Measurements from ENCODE around the gene SMAD3. TPM values are rescaled to one million over a fixed set of nuclear protein-coding genes. Genes with fewer than 3 reads are reported as not detected.

The SMAD3 gene
- total RNA-seq, 2 experiments from 2014 or later, result 35.1 to 39.2 TPM

DNA sequence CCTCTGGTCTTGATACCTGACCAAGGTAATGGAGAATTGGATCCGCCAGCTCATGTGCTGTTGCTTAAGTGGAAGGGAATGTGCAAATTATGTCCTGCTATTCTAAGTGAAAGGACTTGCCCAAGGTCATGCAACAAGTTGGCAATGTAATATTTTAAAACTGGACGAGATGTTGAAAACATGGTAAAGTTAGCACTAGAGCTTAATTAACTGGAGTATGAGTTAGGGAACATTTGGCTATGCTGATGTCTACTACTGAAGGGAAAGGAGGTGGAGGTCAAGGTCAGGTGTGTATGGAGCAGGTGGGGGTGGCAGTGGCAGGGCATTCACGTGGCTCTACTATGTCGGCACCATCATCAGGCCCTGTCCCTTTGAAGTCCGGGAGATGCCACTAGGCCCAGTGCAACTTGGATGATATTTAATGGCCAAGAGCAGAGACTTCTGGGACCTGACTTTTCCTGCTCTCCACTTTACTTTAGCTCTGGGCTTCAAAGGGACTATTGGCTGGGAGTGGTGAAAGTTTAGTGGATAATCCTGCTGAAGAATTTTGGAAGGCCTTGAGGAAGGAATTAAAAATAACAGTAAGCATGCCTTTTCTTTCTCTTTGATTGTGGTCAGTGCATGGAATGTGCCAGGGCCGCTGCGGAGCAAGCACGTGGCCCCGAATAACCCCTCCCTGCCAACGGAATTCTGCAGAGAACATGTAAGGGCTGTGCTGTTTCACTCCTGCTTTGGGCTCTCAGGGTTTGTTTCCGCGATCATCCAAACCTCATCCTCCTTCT lies 14.9 kb downstream of the SMAD3 start:
- Mint-ChIP-seq H3K36me3 (ENCODE audit: low read depth) (peaks cover 13% of the 10 kb centered on the region), H3K27me3 (ENCODE audit: low read depth) (no peaks in the 10 kb centered on the region), H3K4me3 (no peak overlapping the region), H3K4me1 (ENCODE audit: low read depth) (peaks cover 79% of the 10 kb centered on the region), H3K9me3 (peaks cover 3% of the 10 kb centered on the region), H3K27ac (no peak overlapping the region)
- intact Hi-C loops (cut with micrococcal nuclease), result loop anchor here (5.0 kb wide), 1 partner anchor 227 kb away; no protein-coding TSS in a partner anchor
- DNase-seq, result no peak
- CTCF ChIA-PET, result interaction anchor here (0.9 to 2.8 kb wide), 6 partner anchors 9 to 68 kb away, joined by 3 to 13 read pairs (median 8); no protein-coding TSS in a partner anchor

DNA sequence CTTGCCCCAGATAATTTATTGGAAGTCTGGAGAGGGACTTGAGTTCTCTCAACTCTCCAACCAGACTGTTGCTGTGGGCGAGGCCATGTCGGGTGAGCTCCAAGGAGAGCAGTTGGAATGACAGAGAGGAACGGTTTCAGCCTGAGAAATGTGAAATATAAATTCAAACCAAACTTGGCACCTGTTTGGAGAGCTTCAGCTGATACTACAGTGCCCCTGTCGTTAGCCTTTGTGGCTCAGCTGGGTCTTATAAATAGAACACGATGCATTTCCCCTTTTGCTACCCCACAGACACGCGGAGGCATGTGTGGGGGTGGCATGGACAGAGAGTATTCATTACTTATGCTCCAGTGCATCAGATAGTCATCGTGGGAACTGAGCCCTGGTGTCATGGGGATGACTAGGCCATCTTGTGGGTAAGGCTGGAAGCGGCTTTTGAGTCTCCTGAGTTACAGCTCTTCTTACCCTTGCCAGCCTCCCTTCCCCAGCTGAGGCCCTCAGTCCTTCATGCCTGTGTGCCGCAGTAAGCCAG lies 15.6 kb downstream of the SMAD3 start:
- H3K4me3 Mint-ChIP-seq, result no peak overlapping the region
- DNase-seq, result peak; percentile 83
- H3K9me3 Mint-ChIP-seq, result peaks cover 3% of the 10 kb centered on the region
- intact Hi-C loops (cut with micrococcal nuclease), result loop anchor here (1.0 to 5.0 kb wide), 2 partner anchors 133 to 226 kb away; no protein-coding TSS in a partner anchor
- peak overlapping the region; percentile 76 for H3K27ac Mint-ChIP-seq
- H3K4me1 Mint-ChIP-seq (ENCODE audit: low read depth), result peaks cover 80% of the 10 kb centered on the region
- peaks cover 10% of the 10 kb centered on the region for H3K36me3 Mint-ChIP-seq (ENCODE audit: low read depth)
- CTCF ChIA-PET, result interaction anchor here (0.7 to 2.8 kb wide), 7 partner anchors 10 to 68 kb away, joined by 3 to 13 read pairs (median 8); no protein-coding TSS in a partner anchor
- no peaks in the 10 kb centered on the region for H3K27me3 Mint-ChIP-seq (ENCODE audit: low read depth)

DNA sequence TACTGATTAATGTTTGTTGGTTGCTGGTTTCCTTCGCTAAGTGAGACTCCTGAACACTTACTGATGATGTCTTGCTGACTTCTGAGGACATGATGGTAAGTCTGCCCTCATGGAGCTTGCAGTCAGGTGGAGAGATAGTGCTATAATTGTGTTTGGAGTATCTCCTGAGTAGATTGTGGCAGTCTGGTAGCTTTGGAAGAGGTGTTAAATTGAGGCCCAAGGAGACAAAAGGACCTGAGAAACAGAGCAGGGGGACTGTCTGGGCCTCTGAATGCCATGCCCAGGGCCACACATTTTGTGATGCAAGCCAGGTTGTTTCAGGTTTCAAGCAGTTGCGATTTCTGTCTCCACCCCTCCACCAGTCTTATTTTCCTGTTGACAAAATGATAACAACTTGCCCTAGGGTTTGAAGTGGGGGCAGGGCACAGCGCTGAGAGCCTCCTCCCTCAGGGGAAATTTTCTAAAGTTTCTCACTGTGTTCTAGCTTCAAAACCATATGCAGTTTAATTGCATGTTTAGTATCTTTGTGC lies 16.7 kb downstream of the SMAD3 start:
- Mint-ChIP-seq H3K27ac (peak overlapping the region; percentile 76), H3K27me3 (ENCODE audit: low read depth) (no peaks in the 10 kb centered on the region), H3K9me3 (peaks cover 3% of the 10 kb centered on the region), H3K36me3 (ENCODE audit: low read depth) (peaks cover 15% of the 10 kb centered on the region), H3K4me3 (no peak overlapping the region), H3K4me1 (ENCODE audit: low read depth) (peaks cover 81% of the 10 kb centered on the region)
- intact Hi-C loops (cut with micrococcal nuclease), result loop anchor here (1.0 to 5.0 kb wide), 2 partner anchors 14 to 225 kb away; no protein-coding TSS in a partner anchor
- CTCF ChIA-PET, result interaction anchor here (1.0 to 2.8 kb wide), 7 partner anchors 11 to 65 kb away, joined by 3 to 13 read pairs (median 8); no protein-coding TSS in a partner anchor
- DNase-seq, result peak; percentile 83

DNA sequence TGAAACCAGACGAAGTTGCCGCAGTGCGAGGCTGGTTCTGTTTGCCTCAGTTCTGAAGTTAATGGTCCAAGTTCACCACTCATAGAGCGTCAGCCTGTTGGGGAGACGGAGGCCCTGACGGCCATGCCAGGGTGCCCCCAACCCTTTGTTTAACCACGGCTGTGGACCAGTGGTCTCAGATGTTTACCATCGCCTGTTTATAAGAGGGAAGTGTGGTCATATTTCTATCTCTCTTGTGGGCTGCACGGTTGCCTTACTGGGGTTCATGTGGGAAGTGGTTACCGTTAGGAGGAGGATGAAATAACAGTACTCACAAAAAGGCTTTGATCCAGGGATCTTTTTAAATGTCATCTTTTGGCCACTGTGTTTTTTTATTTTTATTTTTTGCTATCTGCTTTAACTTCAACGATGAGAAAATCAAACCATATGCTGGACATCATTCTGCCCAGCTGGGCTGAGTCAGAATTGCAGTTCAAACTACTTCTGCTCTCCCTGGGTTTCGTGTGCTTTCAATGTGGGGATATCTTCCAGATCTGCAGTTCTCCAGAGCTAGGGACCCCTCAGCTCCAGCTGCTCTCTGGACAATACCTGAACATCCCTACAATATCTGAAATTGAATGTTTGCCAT lies 17.8 kb downstream of the SMAD3 start:
- intact Hi-C loops (cut with micrococcal nuclease), result loop anchor here (5.0 kb wide), 1 partner anchor 224 kb away; no protein-coding TSS in a partner anchor
- DNase-seq, result no peak

DNA sequence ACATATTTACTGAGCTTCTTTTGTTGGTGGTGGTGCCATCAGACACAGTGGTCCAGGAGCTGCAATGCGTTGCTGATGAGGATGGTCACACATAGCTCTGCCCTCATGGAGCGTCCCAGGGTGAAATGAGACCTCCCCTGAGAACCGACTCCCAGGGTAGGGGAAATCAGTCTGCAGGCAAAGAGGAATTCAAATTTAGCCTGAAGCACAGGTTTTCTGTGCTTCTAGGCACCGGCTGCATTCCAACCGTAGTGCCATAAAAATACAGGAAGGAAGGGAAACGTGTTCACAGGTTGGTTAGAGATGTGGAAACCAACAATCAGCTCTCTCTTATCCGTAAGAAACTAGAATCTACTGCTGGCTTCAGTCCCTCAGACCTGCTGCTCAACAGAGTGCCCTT lies 19.2 kb downstream of the SMAD3 start:
- Mint-ChIP-seq H3K9me3 (peaks cover 3% of the 10 kb centered on the region), H3K4me3 (peak overlapping the region; percentile 17), H3K27ac (peak overlapping the region; percentile 78), H3K36me3 (ENCODE audit: low read depth) (peaks cover 15% of the 10 kb centered on the region), H3K27me3 (ENCODE audit: low read depth) (no peaks in the 10 kb centered on the region), H3K4me1 (ENCODE audit: low read depth) (peaks cover 93% of the 10 kb centered on the region)
- intact Hi-C loops (cut with micrococcal nuclease), result loop anchor here (2.0 to 5.0 kb wide), 2 partner anchors 52 to 223 kb away; no protein-coding TSS in a partner anchor
- DNase-seq, result no peak
- CTCF ChIA-PET, result interaction anchor here (1.1 to 5.0 kb wide), 6 partner anchors 14 to 50 kb away, joined by 3 to 21 read pairs (median 4); partner anchors contain the start of gene SMAD3

More for the DNA sequence above, 17.8 kb downstream of the SMAD3 start:
- H3K4me3 Mint-ChIP-seq, result peak overlapping the region; percentile 25
- peaks cover 15% of the 10 kb centered on the region for H3K36me3 Mint-ChIP-seq (ENCODE audit: low read depth)
- CTCF ChIA-PET, result interaction anchor here (1.0 to 5.0 kb wide), 4 partner anchors 13 to 20 kb away, joined by 3 to 21 read pairs (median 8); partner anchors contain the start of gene SMAD3
- H3K27me3 Mint-ChIP-seq (ENCODE audit: low read depth), result no peaks in the 10 kb centered on the region
- H3K9me3 Mint-ChIP-seq, result peaks cover 3% of the 10 kb centered on the region
- peaks cover 84% of the 10 kb centered on the region for H3K4me1 Mint-ChIP-seq (ENCODE audit: low read depth)
- peak overlapping the region; percentile 75 for H3K27ac Mint-ChIP-seq

DNA sequence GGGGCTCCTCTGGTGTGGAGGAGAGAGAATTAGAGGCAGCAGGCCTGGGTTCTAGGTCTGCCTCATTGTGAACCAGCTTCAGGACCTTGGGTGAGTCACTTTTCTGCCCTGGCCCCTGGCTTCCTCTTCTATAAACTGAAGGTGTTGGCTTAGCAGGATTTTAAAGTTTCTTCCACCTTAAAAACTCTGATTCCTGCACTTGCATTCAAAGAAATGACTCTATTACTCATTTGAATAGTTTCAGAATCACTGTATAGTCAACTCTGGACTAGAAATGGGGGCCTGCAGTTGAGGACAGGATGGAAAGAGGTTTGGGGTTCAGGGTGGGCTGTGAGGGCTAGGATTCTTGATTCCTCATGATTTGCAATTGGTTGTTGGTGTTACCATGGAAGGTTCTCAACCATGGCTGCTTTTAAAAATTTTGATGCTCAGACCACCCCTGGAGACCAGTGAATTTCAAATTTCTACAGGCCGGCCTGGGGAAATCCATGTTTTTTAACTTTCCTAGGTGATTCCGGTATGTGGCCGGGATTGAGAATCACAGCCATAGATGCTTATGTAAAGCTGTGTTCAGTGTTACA lies 19.9 kb downstream of the SMAD3 start:
- DNase-seq, result peak; percentile 87
- peaks cover 15% of the 10 kb centered on the region for H3K36me3 Mint-ChIP-seq (ENCODE audit: low read depth)
- peaks cover 3% of the 10 kb centered on the region for H3K9me3 Mint-ChIP-seq
- no peaks in the 10 kb centered on the region for H3K27me3 Mint-ChIP-seq (ENCODE audit: low read depth)
- peak overlapping the region; percentile 78 for H3K27ac Mint-ChIP-seq
- intact Hi-C loops (cut with micrococcal nuclease), result loop anchor here (1.0 to 2.0 kb wide), 5 partner anchors 16 to 156 kb away; no protein-coding TSS in a partner anchor
- H3K4me1 Mint-ChIP-seq (ENCODE audit: low read depth), result peaks cover 90% of the 10 kb centered on the region
- peak overlapping the region; percentile 5 for H3K4me3 Mint-ChIP-seq
- CTCF ChIA-PET, result interaction anchor here (0.6 to 5.0 kb wide), 5 partner anchors 12 to 51 kb away, joined by 3 to 21 read pairs (median 4); no protein-coding TSS in a partner anchor

DNA sequence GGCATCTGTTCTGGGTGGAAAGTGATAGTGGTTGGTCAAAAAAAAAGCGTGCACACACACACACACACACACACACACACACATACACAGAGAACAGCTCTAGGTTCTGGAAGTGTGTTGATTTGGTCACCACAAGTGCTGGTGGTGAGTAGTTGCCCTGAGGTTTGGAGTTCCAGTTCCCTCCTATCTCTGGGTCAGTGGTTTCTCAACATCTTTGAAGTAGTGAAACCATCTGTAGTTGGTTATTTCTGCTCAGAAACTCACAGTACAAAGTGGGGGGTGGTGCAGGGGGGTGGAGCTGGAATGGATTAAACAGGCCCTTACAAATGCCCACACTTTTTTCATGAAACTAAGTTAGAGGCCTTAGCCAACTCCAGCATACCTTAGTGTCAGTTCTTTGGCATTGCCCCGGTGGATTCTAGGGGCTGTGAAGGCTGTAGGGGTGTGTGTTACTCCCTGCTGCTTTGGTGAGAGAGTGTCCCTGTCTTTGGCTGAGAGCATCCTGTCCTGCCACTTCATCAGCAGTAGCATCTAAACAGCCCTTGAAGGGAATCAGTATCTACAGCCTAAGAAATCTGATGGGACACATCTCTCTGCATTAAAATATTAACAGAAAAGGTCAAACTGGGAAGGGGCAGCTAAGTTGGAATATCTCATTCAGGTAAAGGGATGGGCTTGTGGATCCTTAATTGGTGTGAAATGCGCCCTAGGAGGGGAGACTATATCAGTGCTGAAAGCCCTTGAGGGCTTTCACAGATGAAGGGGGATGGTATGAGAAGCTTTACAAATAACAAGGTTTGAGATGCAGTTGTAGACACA lies 20.6 kb downstream of the SMAD3 start:
- Mint-ChIP-seq H3K27ac (peak overlapping the region; percentile 78), H3K9me3 (peaks cover 3% of the 10 kb centered on the region), H3K27me3 (ENCODE audit: low read depth) (no peaks in the 10 kb centered on the region), H3K36me3 (ENCODE audit: low read depth) (peaks cover 15% of the 10 kb centered on the region), H3K4me1 (ENCODE audit: low read depth) (peaks cover 88% of the 10 kb centered on the region), H3K4me3 (no peak overlapping the region)
- CTCF ChIA-PET, result interaction anchor here (0.6 to 5.0 kb wide), 6 partner anchors 11 to 157 kb away, joined by 3 to 21 read pairs (median 4); no protein-coding TSS in a partner anchor
- intact Hi-C loops (cut with micrococcal nuclease), result loop anchor here (1.0 to 2.0 kb wide), 5 partner anchors 15 to 155 kb away; no protein-coding TSS in a partner anchor
- DNase-seq, result peak; percentile 44

DNA sequence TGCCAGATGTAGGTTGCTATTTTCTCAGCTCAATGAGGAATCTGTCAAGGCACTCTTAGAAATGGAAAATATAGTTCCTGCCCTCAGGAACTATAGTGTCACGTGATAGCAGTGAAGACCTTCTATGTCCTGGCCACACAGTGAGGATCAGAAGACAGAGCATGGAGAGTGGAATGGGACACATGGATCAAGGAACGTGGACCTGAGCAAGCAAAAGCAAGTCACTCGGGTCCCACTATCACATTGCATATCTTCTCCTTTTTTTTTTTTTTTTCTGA lies 21.2 kb downstream of the SMAD3 start:
- Mint-ChIP-seq H3K27ac (peak overlapping the region; percentile 78), H3K9me3 (peaks cover 3% of the 10 kb centered on the region), H3K27me3 (ENCODE audit: low read depth) (no peaks in the 10 kb centered on the region), H3K4me1 (ENCODE audit: low read depth) (peaks cover 86% of the 10 kb centered on the region), H3K36me3 (ENCODE audit: low read depth) (peaks cover 11% of the 10 kb centered on the region), H3K4me3 (no peak overlapping the region)
- CTCF ChIA-PET, result interaction anchor here (1.2 to 5.0 kb wide), 2 partner anchors 16 to 156 kb away, joined by 4 to 21 read pairs; no protein-coding TSS in a partner anchor
- intact Hi-C loops (cut with micrococcal nuclease), result no loop called here
- no peak for DNase-seq

DNA sequence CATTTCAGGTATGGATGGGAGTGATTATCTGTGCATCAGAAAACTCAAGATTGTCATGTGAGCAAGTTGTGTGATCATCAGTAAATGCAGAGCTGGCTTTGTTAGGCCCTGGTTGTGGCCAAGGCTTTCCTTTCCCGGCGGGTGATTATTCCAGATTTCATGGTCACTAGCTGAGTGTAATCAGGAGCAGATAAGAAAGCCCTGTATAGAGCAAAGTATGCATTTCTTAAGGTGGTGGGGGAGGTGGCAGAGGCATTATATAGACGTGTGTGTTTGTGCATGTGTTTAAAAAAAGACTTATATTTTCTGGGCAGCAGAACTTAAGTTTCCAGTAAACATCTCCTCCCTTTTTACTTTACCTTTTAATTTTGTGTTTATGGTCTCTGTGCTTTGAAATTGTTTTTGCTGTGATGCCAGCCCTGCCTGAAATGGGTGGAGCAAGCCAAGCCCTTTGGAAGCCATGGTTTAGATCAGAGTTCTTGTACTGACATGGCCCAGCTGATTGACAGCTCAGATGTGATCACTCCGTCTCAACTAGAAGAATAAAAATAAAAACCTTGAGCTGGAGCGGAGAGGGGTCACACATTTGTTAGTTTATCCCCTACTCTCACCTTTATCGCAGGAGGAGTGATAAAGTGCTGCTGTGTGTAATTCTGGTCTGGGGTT lies 22.2 kb downstream of the SMAD3 start:
- CTCF ChIA-PET, result interaction anchor here (1.4 to 5.0 kb wide), 2 partner anchors 14 to 17 kb away, joined by 4 to 21 read pairs; no protein-coding TSS in a partner anchor
- intact Hi-C loops (cut with micrococcal nuclease), result no loop called here
- H3K4me1 Mint-ChIP-seq (ENCODE audit: low read depth), result peaks cover 82% of the 10 kb centered on the region
- no peak overlapping the region for H3K27ac Mint-ChIP-seq
- H3K9me3 Mint-ChIP-seq, result no peaks in the 10 kb centered on the region
- no peak for DNase-seq
- no peaks in the 10 kb centered on the region for H3K27me3 Mint-ChIP-seq (ENCODE audit: low read depth)
- H3K4me3 Mint-ChIP-seq, result no peak overlapping the region
- H3K36me3 Mint-ChIP-seq (ENCODE audit: low read depth), result peaks cover 7% of the 10 kb centered on the region
